ENCODE data around the gene ARG2. TPM values are rescaled to one million over a fixed set of nuclear protein-coding genes. Genes with fewer than 3 reads are reported as not detected.

ARG2 gene
- total RNA-seq, 4 donors from 2014 or later: 13.2 to 125 (median 67.6) TPM

- no peaks in the 10 kb centered on the region for H3K4me1 ChIP-seq
- H3K27me3 ChIP-seq: no peaks in the 10 kb centered on the region
- H3K4me3 ChIP-seq: no peak overlapping the region
- no peak for DNase-seq
- H3K36me3 ChIP-seq: peaks cover 0 to 23% (median 0%) of the 10 kb centered on the region in 3 donors
- H3K9me3 ChIP-seq: no peaks in the 10 kb centered on the region
- H3K27ac ChIP-seq: peak overlapping the region in 1 of 4 donors; percentile 36
- TF ChIP-seq, protein P1, sequence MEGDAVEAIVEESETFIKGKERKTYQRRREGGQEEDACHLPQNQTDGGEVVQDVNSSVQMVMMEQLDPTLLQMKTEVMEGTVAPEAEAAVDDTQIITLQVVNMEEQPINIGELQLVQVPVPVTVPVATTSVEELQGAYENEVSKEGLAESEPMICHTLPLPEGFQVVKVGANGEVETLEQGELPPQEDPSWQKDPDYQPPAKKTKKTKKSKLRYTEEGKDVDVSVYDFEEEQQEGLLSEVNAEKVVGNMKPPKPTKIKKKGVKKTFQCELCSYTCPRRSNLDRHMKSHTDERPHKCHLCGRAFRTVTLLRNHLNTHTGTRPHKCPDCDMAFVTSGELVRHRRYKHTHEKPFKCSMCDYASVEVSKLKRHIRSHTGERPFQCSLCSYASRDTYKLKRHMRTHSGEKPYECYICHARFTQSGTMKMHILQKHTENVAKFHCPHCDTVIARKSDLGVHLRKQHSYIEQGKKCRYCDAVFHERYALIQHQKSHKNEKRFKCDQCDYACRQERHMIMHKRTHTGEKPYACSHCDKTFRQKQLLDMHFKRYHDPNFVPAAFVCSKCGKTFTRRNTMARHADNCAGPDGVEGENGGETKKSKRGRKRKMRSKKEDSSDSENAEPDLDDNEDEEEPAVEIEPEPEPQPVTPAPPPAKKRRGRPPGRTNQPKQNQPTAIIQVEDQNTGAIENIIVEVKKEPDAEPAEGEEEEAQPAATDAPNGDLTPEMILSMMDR (IDR thresholded peaks at IDR 0.05): no peak
- no peak for TF ChIP-seq POLR2A (IDR thresholded peaks at IDR 0.05)
These were observed 38.1 kb upstream of the ARG2 start for GRCh38 chr14:67581643-67582042.

DNA sequence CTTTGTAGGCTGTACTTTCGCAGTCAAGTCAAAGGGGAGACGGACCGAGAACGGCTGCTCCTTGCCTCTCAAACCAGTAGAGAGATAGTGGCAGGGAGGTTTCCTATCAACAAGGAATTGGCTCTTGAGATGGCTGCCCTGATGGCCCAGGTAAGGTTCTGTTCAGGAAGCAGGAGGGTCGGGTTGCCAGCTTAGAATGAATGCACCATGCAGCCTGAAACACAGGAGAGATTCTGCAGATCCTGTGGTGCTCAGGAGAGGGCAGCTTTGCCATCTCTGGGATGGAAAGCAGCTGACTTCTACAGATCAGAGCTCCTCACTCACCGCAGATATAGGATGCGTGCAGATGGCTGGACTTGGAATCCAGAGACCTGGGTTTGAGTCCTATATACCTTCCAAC, 37.7 kb upstream of the ARG2 start:
- TF ChIP-seq, protein P1 (IDR thresholded peaks at IDR 0.05): no peak
- TF ChIP-seq POLR2A (IDR thresholded peaks at IDR 0.05): no peak
- Histone ChIP-seq H3K4me1 (no peaks in the 10 kb centered on the region), H3K27ac (no peak overlapping the region), H3K9me3 (no peaks in the 10 kb centered on the region), H3K36me3 (peaks cover 0 to 24% (median 0%) of the 10 kb centered on the region in 3 donors), H3K4me3 (no peak overlapping the region), H3K27me3 (no peaks in the 10 kb centered on the region)
- DNase-seq: no peak

DNA sequence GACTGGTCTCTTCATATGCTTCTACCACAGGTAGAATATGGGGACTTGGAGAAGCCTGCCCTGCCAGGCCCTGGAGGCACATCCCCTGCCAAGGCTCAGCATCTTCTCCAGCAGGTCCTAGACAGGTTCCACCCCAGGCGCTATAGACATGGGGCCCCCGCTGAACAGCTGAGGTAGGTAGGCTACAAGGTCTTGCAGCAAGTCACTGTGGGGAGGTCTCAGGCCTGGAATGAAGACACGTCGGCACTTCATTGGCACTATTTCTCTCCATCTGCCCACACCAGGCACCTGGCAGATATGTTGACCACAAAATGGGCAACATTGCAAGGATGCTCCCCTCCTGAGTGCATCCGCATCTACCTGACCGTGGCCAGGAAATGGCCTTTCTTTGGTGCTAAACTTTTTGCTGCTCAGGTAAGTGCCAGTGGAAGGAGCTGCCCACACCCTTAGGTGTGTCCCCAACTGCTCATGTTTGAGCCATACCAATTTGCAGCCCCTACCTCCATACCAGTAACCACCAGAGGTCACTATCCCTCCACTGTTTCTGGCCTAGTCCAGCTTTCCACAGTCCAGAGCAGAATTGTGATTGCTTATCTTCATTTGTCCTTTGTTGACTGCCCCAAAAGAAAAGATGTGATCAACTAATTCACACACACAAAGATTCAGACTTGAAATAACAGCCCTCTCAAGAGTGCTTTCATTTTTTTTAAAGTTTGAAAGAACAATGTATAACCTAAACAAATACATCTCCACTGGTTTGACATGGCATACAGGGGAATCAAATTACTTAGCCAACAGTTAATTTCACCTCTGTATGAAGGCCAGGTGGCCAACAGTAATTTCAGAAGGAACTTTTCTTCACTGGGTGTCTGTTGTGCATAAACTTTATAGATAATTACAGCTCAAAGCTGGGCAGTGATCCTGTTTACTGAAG, 35.7 kb upstream of the ARG2 start:
- H3K27ac ChIP-seq: no peak overlapping the region
- DNase-seq: peak in 2 of 3 donors; percentile 30 to 67
- H3K9me3 ChIP-seq: no peaks in the 10 kb centered on the region
- no peak for TF ChIP-seq POLR2A (IDR thresholded peaks at IDR 0.05)
- TF ChIP-seq, protein P1 (IDR thresholded peaks at IDR 0.05): peak in 5 of 6 experiments; percentile 41 to 68 (median 66)
- no peaks in the 10 kb centered on the region for H3K27me3 ChIP-seq
- H3K4me3 ChIP-seq: no peak overlapping the region
- H3K36me3 ChIP-seq: peaks cover 0 to 37% (median 0%) of the 10 kb centered on the region in 3 donors
- no peaks in the 10 kb centered on the region for H3K4me1 ChIP-seq

- DNase-seq: no peak
- H3K36me3 ChIP-seq: peaks cover 0 to 44% (median 0%) of the 10 kb centered on the region in 3 donors
- H3K4me3 ChIP-seq: no peak overlapping the region
- H3K9me3 ChIP-seq: no peaks in the 10 kb centered on the region
- H3K27ac ChIP-seq: no peak overlapping the region
- H3K4me1 ChIP-seq: no peaks in the 10 kb centered on the region
- no peaks in the 10 kb centered on the region for H3K27me3 ChIP-seq
- TF ChIP-seq, protein P1 (IDR thresholded peaks at IDR 0.05): no peak
- no peak for TF ChIP-seq POLR2A (IDR thresholded peaks at IDR 0.05)
These were observed 34.7 kb upstream of the ARG2 start for GRCh38 chr14:67584978-67585377.

DNA sequence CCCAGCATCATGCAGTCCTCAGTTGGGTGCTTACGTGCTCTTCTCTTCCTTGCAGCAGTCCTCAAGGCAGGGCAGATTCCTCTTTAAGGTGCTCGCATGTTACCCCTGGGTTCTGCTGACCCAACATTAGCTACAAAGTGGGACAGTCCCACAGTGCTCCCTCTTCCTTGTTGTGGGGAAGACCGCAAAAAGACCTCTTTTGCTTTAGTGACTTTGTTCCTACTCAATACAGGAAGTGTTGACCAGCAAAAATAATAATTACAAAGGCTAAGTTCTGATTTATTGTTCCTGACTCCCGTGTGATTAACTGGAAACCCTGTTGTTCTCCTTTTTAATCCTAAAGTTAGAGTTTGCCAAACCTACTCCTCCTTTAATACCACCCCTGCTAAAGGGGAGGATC, 33.4 kb upstream of the ARG2 start:
- no peaks in the 10 kb centered on the region for H3K4me1 ChIP-seq
- TF ChIP-seq, protein P1 (IDR thresholded peaks at IDR 0.05): no peak
- TF ChIP-seq POLR2A (IDR thresholded peaks at IDR 0.05): no peak
- H3K36me3 ChIP-seq: peaks cover 0 to 58% (median 2%) of the 10 kb centered on the region in 3 donors
- no peak overlapping the region for H3K27ac ChIP-seq
- peak in 1 of 3 donors; percentile 28 for DNase-seq
- no peak overlapping the region for H3K4me3 ChIP-seq
- no peaks in the 10 kb centered on the region for H3K27me3 ChIP-seq
- no peaks in the 10 kb centered on the region for H3K9me3 ChIP-seq

Data from Peyer's patch (tissue), 4 donors.